Measurements from ENCODE around the gene BSND.

BSND gene

DNA sequence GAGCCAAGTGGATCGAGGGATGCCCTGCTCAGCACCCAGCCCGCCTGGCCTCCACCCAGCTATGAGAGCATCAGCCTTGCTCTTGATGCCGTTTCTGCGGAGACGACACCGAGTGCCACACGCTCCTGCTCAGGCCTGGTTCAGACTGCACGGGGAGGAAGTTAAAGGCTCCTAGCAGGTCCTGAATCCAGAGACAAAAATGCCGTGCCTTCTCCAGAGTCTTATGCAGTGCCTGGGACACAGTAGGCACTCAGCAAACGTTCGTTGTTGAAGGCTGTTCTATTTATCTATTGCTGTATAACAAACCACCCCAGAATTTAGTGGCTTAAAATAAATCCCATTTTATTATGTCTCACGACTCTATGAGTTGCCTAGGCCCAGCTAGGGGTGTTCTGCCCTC lies 6.8 kb upstream of the BSND start:
- Histone ChIP-seq H3K4me1 (ENCODE audit: insufficient read depth, low read length) (peaks cover 28% of the 10 kb centered on the region; the same call in 1 of the 2 replicates), H3K9ac (ENCODE audit: low read depth, low read length) (no peak overlapping the region), H3K36me3 (ENCODE audit: insufficient read depth, low read length) (no peaks in the 10 kb centered on the region), H3K9me3 (ENCODE audit: control insufficient read depth, insufficient read depth, low read length) (no peaks in the 10 kb centered on the region)

DNA sequence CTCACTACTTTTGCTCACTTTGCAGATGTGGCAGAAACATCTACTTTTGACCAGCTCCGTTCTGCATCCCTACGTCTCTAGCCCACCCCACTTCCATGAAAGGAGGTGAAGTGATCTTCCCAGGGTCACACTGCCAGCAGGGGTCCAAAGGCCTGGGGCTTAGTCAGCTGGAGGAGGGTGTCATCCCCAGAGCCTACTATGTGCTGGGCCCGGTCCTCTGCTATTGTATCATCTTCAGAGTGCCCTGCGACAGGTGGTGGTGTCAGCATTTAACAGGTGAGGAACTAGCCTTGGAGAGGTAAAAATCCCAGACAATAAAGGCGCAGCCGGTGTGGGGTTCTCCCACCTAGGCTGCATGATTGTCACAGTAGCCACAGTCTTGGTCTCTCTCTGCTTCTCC lies 5.6 kb upstream of the BSND start:
- Histone ChIP-seq H3K9me3 (ENCODE audit: control insufficient read depth, insufficient read depth, low read length) (no peaks in the 10 kb centered on the region), H3K4me1 (ENCODE audit: insufficient read depth, low read length) (peaks cover 24% of the 10 kb centered on the region; the same call in 1 of the 2 replicates), H3K9ac (ENCODE audit: low read depth, low read length) (no peak overlapping the region), H3K36me3 (ENCODE audit: insufficient read depth, low read length) (no peaks in the 10 kb centered on the region)

DNA sequence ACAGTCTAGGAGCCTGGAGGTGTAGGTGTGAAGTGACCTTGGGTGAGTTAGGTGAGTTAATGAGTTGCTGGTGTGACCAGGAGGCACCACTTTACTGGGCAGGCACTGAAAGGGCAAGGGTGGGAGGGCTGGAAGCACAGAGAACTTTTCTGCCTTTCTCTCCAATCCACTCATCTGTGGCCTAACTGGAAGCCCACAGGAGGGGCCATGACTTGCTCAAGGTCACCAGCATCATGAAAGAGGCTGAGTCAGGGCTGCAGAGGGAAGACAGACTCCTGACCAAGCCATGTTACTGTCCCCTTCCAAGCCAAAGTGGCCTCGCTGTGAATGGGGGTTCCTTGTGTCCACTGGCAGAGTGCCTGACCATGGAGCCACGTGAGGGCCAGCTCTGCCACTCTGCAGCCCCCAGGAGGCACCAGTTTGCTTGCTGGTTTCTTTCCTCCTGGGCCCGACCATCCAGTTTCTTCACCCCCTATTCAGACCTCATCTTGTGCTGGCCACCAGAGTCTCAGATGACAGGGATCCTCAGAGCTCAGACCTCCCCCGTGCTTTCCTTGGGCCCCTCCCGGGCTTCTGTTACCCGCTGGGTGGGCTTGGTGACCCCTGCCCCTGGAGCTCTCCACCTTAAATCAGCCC lies 4.3 kb upstream of the BSND start:
- no peaks in the 10 kb centered on the region for H3K9me3 ChIP-seq (ENCODE audit: control insufficient read depth, insufficient read depth, low read length)
- H3K9ac ChIP-seq (ENCODE audit: low read depth, low read length): no peak overlapping the region
- no peaks in the 10 kb centered on the region for H3K36me3 ChIP-seq (ENCODE audit: insufficient read depth, low read length)
- peaks cover 24% of the 10 kb centered on the region; the same call in 1 of the 2 replicates for H3K4me1 ChIP-seq (ENCODE audit: insufficient read depth, low read length)

DNA sequence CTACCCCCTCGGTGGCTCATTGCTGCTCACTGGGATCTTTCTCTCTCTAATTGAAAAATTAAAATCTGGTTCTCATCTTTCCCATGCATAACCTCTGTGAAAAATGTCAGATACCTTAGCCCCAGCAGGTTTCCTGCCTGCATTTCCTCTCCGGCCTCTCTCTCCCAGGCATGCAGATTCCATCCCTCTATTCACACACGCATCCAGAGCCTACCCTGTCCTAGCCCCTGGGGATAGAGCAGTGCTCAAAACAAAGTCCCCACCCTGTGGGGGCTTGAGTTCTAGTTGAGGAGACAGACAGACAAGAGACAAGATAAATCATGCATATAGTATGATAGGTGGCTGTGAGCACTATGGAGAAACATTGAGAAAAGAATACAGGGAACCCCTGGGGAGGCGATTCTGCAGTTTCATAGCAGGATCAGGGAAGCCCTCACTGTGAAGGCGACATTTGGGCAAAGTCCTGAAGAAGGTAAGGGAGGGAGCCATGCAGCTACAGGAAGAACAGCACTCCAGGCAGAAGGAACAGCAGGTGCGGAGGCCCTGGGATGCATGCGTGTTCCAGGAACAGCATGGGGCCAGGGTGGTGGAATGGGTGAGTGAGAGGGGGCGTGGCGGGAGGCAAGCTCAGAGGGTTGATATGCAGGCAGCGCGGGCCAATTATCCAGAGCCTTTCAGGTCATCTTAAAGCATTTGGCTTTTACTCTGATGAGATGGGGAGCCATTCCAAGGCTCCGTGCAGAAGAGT lies 3.5 kb upstream of the BSND start:
- peaks cover 21% of the 10 kb centered on the region; the same call in 1 of the 2 replicates for H3K4me1 ChIP-seq (ENCODE audit: insufficient read depth, low read length)
- H3K9me3 ChIP-seq (ENCODE audit: control insufficient read depth, insufficient read depth, low read length): no peaks in the 10 kb centered on the region
- H3K36me3 ChIP-seq (ENCODE audit: insufficient read depth, low read length): no peaks in the 10 kb centered on the region
- H3K9ac ChIP-seq (ENCODE audit: low read depth, low read length): no peak overlapping the region

DNA sequence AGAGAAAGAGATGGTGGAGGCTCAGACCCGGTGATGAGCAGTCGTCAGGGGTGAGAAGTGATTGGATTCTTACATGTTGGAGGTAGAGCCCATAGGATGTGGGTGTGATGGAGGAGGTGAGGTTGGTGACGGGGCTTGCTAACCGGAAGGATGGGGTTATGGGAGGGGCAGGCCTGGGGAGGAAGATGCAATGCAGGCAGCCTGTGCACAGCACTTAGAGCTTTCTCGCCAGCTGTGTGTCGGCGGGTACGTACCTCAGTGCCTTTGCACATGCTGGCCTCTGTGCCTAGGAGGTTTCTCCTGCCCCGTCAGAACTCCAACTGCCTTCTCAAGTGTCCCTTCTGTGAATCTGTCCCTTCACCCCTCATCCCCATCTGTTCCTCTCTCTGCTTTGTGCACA lies 2.9 kb upstream of the BSND start:
- H3K9ac ChIP-seq (ENCODE audit: low read depth, low read length): no peak overlapping the region
- H3K4me1 ChIP-seq (ENCODE audit: insufficient read depth, low read length): peaks cover 21% of the 10 kb centered on the region; the same call in 1 of the 2 replicates
- H3K36me3 ChIP-seq (ENCODE audit: insufficient read depth, low read length): no peaks in the 10 kb centered on the region
- H3K9me3 ChIP-seq (ENCODE audit: control insufficient read depth, insufficient read depth, low read length): no peaks in the 10 kb centered on the region

DNA sequence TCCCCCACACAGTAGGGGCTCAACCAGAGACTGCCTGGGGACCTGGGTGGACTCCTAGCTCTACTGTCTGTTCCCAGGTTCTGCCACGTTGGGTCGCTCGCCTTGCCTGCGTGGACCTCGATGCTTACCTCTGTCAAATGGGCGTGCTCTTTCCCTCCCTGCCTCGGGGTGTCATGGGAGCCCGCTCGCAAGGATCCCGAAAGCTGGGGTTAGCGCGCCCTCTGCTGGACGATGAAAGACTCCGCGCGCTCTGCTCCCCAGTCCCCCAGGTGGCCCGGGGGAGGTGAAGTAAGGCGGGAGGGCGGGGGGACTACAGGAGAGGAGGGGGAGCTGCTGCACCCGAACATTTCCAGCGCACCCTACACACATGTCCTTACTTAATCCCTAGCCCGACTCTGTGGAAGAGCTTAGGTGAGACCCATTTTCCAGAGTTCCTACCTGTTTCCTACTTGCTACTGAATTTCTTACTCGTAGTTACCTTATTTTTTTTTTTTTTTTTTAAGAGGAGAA lies 2.3 kb upstream of the BSND start:
- peaks cover 21% of the 10 kb centered on the region; the same call in 1 of the 2 replicates for H3K4me1 ChIP-seq (ENCODE audit: insufficient read depth, low read length)
- no peaks in the 10 kb centered on the region for H3K9me3 ChIP-seq (ENCODE audit: control insufficient read depth, insufficient read depth, low read length)
- H3K36me3 ChIP-seq (ENCODE audit: insufficient read depth, low read length): no peaks in the 10 kb centered on the region
- peak overlapping the region; percentile 43; the same call in 1 of the 2 replicates for H3K9ac ChIP-seq (ENCODE audit: low read depth, low read length)

DNA sequence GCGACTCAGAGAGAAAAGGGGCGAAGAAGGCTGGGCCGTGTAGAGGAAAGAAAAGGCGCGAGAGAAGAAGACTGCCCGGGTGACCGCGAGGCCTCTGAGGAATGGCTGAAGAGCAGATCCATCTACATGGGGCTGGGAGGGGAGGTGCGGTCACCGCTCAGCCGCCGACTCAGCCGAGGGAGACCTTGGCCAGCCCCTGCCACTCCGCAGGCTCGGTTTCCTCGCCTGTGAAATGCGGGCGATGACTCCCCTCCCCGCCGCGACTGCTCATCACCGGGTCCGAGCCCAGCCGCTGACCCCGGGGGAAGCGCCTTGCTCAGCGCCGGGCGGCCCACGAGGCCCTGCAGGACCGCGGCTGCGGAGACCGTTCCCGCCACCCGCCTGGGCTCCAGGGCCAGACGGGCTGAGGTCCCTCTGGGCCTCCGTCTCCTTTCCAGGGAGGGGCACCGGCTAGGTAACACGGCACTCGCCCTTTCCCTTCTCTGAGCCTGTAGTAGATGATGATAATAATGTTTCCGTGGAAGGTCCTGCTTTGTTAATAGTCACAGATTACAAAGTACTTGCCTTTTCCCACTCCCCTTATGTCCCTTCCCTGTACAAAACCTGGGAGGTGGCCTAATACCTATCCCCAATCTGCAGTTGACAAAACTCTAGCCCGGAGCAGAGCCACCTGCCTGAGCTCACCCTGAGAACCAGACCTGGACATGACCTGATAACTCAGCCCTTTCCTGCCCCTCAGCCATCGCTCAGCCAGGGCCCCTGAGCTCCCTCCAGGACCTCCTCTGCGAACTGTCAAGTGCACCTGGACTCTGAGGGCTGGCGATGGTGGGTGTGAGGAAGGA lies 1.6 kb upstream of the BSND start:
- H3K4me1 ChIP-seq (ENCODE audit: insufficient read depth, low read length): peaks cover 21% of the 10 kb centered on the region; the same call in 1 of the 2 replicates
- peak overlapping the region; percentile 43; the same call in 1 of the 2 replicates for H3K9ac ChIP-seq (ENCODE audit: low read depth, low read length)
- H3K9me3 ChIP-seq (ENCODE audit: control insufficient read depth, insufficient read depth, low read length): no peaks in the 10 kb centered on the region
- H3K36me3 ChIP-seq (ENCODE audit: insufficient read depth, low read length): no peaks in the 10 kb centered on the region

DNA sequence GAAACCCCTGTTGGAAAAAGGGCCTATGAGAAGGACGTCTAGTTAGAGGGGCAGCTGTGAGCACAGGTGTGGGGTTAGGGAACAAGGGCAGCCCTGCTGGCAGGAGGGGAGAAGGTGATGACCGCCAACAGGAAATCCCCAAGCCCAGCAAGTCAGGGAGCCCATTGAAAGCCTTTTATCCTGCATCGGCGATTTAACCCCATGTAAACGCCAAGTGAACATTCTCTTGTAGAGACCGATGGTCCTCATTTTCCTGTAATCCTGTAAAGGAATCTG lies 1.1 kb upstream of the BSND start:
- no peaks in the 10 kb centered on the region for H3K9me3 ChIP-seq (ENCODE audit: control insufficient read depth, insufficient read depth, low read length)
- no peaks in the 10 kb centered on the region for H3K36me3 ChIP-seq (ENCODE audit: insufficient read depth, low read length)
- H3K9ac ChIP-seq (ENCODE audit: low read depth, low read length): no peak overlapping the region
- H3K4me1 ChIP-seq (ENCODE audit: insufficient read depth, low read length): peaks cover 21% of the 10 kb centered on the region; the same call in 1 of the 2 replicates

DNA sequence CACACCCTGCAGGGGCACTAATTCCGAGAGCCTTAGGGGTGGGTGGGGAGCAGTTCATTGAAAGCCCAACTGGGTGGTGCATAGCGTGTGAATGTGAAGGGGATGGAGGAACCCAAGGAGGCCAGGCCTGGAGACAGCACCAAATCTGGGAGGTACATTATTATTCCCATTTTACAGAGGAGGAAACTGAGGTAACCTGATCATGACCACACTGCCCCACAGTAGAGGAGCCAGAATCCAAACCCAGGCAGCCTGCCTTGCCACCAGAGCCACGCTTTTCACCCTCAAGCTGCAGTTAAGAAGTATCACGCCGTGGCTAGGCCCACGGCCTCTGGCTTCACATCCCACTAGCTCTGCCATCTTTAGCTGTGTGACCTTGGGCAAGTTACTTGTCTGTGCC lies 633 bp upstream of the BSND start:
- peaks cover 21% of the 10 kb centered on the region; the same call in 1 of the 2 replicates for H3K4me1 ChIP-seq (ENCODE audit: insufficient read depth, low read length)
- H3K9me3 ChIP-seq (ENCODE audit: control insufficient read depth, insufficient read depth, low read length): no peaks in the 10 kb centered on the region
- no peak overlapping the region for H3K9ac ChIP-seq (ENCODE audit: low read depth, low read length)
- no peaks in the 10 kb centered on the region for H3K36me3 ChIP-seq (ENCODE audit: insufficient read depth, low read length)

DNA sequence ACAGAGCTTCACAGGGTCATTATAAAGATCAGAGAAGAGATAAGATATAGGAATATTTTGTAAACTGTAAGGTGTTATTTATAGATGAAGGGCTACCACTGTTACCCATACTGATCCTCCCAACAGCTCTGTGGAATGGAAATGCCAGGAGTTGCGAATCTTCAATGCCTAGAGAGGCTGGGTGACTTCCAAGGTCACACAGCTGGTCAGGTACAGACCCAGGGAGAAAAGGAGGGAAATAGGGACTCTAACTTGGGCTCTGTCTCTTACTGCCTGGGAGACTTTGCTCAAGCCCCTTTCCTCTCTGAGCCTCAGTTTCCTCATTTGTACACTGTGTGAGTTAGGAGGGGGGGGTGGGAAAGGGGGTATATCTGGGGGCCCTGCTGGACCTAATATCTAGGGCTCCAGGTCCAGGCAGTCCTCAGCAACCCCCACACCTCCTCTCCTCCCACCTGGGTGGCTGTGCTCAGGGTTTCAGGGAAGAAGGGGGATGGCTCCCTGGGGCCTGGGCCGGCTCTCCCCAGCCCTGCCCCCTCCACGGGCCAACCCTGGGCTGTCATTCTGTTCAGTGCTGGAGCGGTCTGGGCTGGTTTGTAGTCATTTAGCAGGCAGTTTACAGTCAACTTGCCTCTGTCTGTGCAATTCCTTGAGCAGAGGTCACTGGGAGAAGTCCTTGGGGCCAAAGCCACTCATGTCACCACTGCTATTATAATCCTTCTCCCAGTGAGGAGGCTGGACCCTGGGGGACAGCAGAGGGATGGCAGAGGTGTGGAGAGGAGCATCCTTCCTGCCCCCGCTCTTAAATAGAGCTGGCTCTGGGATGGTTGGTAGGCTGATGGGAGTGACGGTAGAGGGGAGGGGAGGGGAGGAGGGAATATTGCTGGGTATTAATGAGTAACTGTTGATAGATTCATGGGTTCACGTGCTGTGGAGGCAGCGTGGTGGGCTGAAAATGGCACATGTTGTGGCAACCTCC lies 1.7 kb downstream of the BSND start:
- peaks cover 8% of the 10 kb centered on the region; the same call in 1 of the 2 replicates for H3K4me1 ChIP-seq (ENCODE audit: insufficient read depth, low read length)
- no peak overlapping the region for H3K9ac ChIP-seq (ENCODE audit: low read depth, low read length)
- H3K36me3 ChIP-seq (ENCODE audit: insufficient read depth, low read length): no peaks in the 10 kb centered on the region
- no peaks in the 10 kb centered on the region for H3K9me3 ChIP-seq (ENCODE audit: control insufficient read depth, insufficient read depth, low read length)

DNA sequence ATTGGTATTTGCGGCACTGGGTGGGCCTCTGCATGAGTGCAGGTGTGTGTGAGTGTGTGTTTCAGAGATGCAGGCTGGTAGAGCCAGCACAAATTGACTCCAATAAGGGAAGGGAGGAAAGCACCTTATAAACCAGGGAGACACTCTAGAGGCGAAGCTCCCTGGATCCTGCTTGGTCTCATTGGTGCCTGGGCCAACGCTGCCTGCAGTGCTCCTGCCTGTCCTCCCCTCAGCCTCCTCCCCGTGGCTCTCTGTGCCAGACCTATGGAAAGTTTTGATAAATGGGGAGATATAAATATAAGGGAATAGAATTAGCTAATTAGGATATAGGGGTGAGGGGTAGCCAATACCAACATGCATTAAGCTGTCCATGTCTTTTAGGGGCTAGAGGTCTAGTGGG lies 2.6 kb downstream of the BSND start:
- no peak overlapping the region for H3K9ac ChIP-seq (ENCODE audit: low read depth, low read length)

DNA sequence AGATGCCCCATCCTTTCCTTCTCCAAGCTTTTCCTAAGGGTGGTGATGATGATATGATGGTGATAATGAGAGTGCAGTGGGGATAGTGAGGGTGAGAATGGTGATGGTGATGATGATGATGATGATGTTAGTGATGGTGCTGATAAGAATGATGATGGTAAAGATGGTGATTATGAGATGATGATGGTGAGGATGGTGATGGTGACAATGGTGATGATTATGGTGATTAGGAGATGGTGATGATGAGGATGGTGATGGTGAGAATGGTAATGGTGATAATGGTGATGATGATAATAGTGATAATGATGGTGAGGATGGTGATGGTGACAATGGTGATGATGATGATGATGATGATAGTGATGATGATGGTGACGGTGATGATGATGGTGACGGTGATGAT lies 4.0 kb downstream of the BSND start:
- Histone ChIP-seq H3K4me1 (ENCODE audit: insufficient read depth, low read length) (peaks cover 3% of the 10 kb centered on the region; the same call in 1 of the 2 replicates), H3K36me3 (ENCODE audit: insufficient read depth, low read length) (no peaks in the 10 kb centered on the region), H3K9ac (ENCODE audit: low read depth, low read length) (no peak overlapping the region), H3K9me3 (ENCODE audit: control insufficient read depth, insufficient read depth, low read length) (no peaks in the 10 kb centered on the region)

More for the DNA sequence above, 2.6 kb downstream of the BSND start:
- Histone ChIP-seq H3K4me1 (ENCODE audit: insufficient read depth, low read length) (peaks cover 3% of the 10 kb centered on the region; the same call in 1 of the 2 replicates), H3K36me3 (ENCODE audit: insufficient read depth, low read length) (no peaks in the 10 kb centered on the region), H3K9me3 (ENCODE audit: control insufficient read depth, insufficient read depth, low read length) (no peaks in the 10 kb centered on the region)

DNA sequence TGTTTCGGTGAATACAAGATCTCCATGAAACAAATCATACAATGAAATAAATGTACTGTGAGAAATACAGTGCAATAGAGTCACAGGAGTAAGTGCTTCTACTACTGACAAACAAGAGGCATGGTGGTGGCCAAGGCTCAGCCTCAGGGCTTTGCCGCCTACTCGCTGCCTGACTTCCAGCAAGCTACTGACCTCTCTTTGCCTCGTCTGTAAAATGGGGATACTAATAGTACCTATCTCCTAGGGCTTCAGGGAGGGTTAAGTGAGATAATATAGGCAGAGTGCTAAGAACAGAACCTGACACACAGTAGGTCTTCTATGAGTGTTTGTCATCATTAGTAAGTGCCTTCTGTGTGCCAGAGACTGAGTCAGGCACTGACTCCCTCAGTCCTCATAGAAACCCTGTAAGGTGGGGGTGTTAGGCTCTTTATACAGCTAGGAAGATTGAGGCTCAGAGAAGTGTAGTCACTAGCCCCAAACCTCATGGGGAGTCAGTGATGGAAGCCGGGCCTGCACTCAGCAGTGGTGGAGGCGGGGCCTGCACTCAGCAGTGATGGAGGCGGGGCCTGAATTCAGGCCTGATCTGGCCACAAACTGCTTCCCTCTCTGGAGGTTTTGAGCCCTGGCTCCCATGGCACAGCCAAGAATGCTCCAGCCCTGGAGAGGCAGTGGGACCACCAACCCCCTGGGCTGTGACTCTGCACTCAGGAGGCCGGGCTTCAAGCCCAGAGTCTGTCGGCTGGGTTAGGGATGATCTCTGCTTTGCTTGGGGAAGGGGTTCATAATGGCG lies 6.8 kb downstream of the BSND start:
- Histone ChIP-seq H3K36me3 (ENCODE audit: insufficient read depth, low read length) (no peaks in the 10 kb centered on the region), H3K9me3 (ENCODE audit: control insufficient read depth, insufficient read depth, low read length) (no peaks in the 10 kb centered on the region), H3K4me1 (ENCODE audit: insufficient read depth, low read length) (peaks cover 6% of the 10 kb centered on the region), H3K9ac (ENCODE audit: low read depth, low read length) (no peak overlapping the region)
